ENCODE measurements around the gene CFAP298.

- no peak for TF ChIP-seq EZH2phosphoT487 (IDR thresholded peaks at IDR 0.05)
- TF ChIP-seq, protein P1, sequence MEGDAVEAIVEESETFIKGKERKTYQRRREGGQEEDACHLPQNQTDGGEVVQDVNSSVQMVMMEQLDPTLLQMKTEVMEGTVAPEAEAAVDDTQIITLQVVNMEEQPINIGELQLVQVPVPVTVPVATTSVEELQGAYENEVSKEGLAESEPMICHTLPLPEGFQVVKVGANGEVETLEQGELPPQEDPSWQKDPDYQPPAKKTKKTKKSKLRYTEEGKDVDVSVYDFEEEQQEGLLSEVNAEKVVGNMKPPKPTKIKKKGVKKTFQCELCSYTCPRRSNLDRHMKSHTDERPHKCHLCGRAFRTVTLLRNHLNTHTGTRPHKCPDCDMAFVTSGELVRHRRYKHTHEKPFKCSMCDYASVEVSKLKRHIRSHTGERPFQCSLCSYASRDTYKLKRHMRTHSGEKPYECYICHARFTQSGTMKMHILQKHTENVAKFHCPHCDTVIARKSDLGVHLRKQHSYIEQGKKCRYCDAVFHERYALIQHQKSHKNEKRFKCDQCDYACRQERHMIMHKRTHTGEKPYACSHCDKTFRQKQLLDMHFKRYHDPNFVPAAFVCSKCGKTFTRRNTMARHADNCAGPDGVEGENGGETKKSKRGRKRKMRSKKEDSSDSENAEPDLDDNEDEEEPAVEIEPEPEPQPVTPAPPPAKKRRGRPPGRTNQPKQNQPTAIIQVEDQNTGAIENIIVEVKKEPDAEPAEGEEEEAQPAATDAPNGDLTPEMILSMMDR (IDR thresholded peaks at IDR 0.05) = peak; percentile 70
- no peak for TF ChIP-seq EZH2 (IDR thresholded peaks at IDR 0.05)
Measured at GRCh38 chr21:32578107-32578691, 34.0 kb downstream of the CFAP298 start.

Measured in neural progenitor cell (in vitro differentiated cells).